Measurements from ENCODE around the gene UBE4A.

The UBE4A gene

DNA sequence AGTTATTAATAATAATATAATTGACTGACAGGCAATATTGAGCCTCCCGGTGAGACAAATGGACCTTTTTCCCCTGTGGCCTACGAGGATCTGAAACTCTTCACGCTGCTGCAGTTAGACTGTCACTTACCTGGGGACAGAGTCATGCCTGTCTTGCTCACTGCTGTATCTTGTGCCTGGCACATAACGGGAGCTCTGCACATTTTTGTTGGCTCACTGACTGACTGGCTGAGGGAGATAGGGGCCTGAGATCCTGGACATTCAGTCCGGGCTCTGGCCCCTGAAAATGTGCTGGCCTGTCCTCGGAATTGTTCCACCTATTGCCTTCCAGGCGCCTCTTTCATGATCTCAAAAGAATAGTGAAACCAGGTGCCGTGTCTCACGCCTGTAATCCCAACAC, 16.2 kb upstream of the UBE4A start:
- TF ChIP-seq SIN3A (IDR thresholded peaks at IDR 0.05; ENCODE audit: borderline replicate concordance, insufficient read depth, low read length) (no peak), FOXP2 (optimal IDR thresholded peaks at IDR 0.05; ENCODE audit: borderline replicate concordance, extremely low read depth, extremely low read length, insufficient read depth) (no peak), TAF1 (IDR thresholded peaks at IDR 0.05; ENCODE audit: borderline replicate concordance, insufficient read depth, low read length) (no peak)
- TF ChIP-seq, protein P1, sequence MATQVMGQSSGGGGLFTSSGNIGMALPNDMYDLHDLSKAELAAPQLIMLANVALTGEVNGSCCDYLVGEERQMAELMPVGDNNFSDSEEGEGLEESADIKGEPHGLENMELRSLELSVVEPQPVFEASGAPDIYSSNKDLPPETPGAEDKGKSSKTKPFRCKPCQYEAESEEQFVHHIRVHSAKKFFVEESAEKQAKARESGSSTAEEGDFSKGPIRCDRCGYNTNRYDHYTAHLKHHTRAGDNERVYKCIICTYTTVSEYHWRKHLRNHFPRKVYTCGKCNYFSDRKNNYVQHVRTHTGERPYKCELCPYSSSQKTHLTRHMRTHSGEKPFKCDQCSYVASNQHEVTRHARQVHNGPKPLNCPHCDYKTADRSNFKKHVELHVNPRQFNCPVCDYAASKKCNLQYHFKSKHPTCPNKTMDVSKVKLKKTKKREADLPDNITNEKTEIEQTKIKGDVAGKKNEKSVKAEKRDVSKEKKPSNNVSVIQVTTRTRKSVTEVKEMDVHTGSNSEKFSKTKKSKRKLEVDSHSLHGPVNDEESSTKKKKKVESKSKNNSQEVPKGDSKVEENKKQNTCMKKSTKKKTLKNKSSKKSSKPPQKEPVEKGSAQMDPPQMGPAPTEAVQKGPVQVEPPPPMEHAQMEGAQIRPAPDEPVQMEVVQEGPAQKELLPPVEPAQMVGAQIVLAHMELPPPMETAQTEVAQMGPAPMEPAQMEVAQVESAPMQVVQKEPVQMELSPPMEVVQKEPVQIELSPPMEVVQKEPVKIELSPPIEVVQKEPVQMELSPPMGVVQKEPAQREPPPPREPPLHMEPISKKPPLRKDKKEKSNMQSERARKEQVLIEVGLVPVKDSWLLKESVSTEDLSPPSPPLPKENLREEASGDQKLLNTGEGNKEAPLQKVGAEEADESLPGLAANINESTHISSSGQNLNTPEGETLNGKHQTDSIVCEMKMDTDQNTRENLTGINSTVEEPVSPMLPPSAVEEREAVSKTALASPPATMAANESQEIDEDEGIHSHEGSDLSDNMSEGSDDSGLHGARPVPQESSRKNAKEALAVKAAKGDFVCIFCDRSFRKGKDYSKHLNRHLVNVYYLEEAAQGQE (IDR thresholded peaks at IDR 0.05; ENCODE audit: insufficient read depth in 1 of 2, low read depth in 2 of 2, low read length in 2 of 2), result no peak

DNA sequence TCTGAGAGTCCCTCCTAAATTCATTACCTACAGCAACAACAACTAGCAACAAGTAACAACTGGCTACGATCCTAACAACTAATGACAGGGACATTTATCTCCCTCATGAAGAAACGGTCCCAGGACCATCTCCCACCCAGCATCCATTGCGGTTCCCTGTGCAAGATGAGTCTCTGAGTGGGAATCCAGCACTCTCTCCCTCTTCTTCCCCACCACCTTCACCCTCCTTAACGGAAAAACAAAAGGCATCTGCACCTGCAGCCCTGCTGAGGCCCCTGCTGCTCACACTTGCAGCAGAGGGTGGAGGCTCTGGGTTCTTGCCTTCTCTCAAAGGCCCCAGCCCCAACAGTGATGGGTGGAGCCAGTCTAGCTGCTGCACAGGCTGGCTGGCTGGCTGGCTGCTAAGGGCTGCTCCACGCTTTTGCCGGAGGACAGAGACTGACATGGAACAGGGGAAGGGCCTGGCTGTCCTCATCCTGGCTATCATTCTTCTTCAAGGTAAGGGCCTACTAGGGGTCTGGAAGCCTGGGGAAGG, 15.4 kb upstream of the UBE4A start, which contains the start of gene CD3G:
Gene CD3G (plus strand): TSS at position 364 of the 535 bp plus-strand sequence. CDS start 80 bp downstream, at position 444.
- no peak for TF ChIP-seq TAF1 (IDR thresholded peaks at IDR 0.05; ENCODE audit: borderline replicate concordance, insufficient read depth, low read length)
- TF ChIP-seq POLR2AphosphoS5 (IDR thresholded peaks at IDR 0.05; ENCODE audit: low read depth, low read length), result no peak
- TF ChIP-seq FOXP2 (optimal IDR thresholded peaks at IDR 0.05; ENCODE audit: borderline replicate concordance, extremely low read depth, extremely low read length, insufficient read depth), result no peak
- TF ChIP-seq, protein P1 (IDR thresholded peaks at IDR 0.05; ENCODE audit: insufficient read depth in 1 of 2, low read depth in 2 of 2, low read length in 2 of 2), result no peak
- no peak for TF ChIP-seq SIN3A (IDR thresholded peaks at IDR 0.05; ENCODE audit: borderline replicate concordance, insufficient read depth, low read length)

DNA sequence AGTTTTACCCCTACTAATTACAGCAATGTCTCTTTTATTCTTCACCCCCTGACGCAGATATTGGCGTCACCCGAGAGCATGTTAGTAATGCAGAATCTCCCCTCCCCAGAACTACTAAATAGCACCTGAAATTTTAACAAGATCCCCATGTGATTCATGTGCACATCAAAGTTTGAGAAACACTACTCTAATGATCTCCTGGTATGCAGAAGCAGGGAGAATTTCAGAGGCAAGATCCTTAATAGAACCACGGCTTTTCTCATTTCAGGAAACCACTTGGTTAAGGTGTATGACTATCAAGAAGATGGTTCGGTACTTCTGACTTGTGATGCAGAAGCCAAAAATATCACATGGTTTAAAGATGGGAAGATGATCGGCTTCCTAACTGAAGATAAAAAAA, 9.9 kb upstream of the UBE4A start:
- TF ChIP-seq TAF1 (IDR thresholded peaks at IDR 0.05; ENCODE audit: borderline replicate concordance, insufficient read depth, low read length), result no peak
- TF ChIP-seq POLR2AphosphoS5 (IDR thresholded peaks at IDR 0.05; ENCODE audit: low read depth, low read length), result no peak
- TF ChIP-seq, protein P1 (IDR thresholded peaks at IDR 0.05; ENCODE audit: insufficient read depth in 1 of 2, low read depth in 2 of 2, low read length in 2 of 2), result no peak
- TF ChIP-seq SIN3A (IDR thresholded peaks at IDR 0.05; ENCODE audit: borderline replicate concordance, insufficient read depth, low read length), result no peak
- no peak for TF ChIP-seq FOXP2 (optimal IDR thresholded peaks at IDR 0.05; ENCODE audit: borderline replicate concordance, extremely low read depth, extremely low read length, insufficient read depth)

DNA sequence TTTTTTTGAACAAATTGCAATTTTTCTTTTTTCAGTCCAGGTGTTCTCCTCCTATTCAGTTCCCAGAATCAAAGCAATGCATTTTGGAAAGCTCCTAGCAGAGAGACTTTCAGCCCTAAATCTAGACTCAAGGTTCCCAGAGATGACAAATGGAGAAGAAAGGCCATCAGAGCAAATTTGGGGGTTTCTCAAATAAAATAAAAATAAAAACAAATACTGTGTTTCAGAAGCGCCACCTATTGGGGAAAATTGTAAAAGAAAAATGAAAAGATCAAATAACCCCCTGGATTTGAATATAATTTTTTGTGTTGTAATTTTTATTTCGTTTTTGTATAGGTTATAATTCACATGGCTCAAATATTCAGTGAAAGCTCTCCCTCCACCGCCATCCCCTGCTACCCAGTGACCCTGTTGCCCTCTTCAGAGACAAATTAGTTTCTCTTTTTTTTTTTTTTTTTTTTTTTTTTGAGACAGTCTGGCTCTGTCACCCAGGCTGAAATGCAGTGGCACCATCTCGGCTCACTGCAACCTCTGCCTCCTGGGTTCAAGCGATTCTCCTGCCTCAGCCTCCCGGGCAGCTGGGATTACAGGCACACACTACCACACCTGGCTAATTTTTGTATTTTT, 6.2 kb upstream of the UBE4A start:
- no peak for TF ChIP-seq POLR2AphosphoS5 (IDR thresholded peaks at IDR 0.05; ENCODE audit: low read depth, low read length)
- no peak for TF ChIP-seq FOXP2 (optimal IDR thresholded peaks at IDR 0.05; ENCODE audit: borderline replicate concordance, extremely low read depth, extremely low read length, insufficient read depth)
- TF ChIP-seq SIN3A (IDR thresholded peaks at IDR 0.05; ENCODE audit: borderline replicate concordance, insufficient read depth, low read length), result no peak
- no peak for TF ChIP-seq TAF1 (IDR thresholded peaks at IDR 0.05; ENCODE audit: borderline replicate concordance, insufficient read depth, low read length)
- TF ChIP-seq, protein P1 (IDR thresholded peaks at IDR 0.05; ENCODE audit: insufficient read depth in 1 of 2, low read depth in 2 of 2, low read length in 2 of 2), result no peak
